GM19455 (cell line): Measurements from ENCODE around the gene BOLA1.
"Not testable (repeated sequence)": the region's sequence is repeated elsewhere in the genome, so short reads cannot be mapped to it uniquely, and the experiment has no call there.

Experiments
- ATAC-seq: cut with Tn5 transposase; IDR thresholded peaks from one replicate; pipeline ENCODE4 v1.9.1; 2021; ENCODE audit not compliant: unreplicated experiment

BOLA1 gene

DNA sequence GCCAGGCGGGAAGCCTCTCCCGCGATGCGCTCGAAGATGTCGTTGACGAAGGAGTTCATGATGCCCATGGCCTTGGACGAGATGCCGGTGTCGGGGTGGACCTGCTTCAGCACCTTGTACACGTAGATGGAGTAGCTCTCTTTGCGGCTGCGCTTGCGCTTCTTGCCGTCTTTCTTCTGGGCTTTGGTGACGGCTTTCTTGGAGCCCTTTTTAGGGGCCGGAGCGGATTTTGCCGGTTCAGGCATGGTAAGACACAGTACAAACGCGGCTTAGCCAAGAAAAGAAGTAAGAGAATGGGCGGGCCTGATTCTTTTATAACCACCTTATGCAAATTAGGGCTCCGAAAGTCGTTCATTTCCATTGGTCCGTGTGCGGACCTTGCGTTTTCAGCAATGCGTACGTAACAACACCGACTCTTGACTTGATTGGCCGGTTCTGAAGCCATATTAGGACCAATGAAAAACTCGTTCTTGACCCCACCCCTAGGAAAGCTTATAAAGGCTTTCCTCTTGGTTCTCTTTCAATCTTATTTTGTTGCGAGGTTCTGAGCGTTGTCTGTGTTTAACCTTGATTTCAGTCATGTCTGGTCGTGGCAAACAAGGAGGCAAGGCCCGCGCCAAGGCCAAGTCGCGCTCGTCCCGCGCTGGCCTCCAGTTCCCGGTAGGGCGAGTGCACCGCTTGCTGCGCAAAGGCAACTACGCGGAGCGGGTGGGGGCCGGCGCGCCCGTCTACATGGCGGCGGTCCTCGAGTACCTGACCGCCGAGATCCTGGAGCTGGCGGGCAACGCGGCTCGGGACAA is 12.8 kb upstream of the BOLA1 start:
- ATAC-seq, result peak; percentile 59

DNA sequence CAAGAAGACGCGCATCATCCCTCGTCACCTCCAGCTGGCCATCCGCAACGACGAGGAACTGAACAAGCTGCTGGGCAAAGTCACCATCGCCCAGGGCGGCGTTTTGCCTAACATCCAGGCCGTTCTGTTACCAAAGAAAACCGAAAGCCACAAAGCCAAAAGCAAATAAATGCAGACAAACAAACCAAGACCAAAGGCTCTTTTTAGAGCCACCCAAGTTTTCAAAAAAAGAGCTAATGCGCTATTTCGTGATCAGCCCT is 12.2 kb upstream of the BOLA1 start:
- not testable (repeated sequence) for ATAC-seq

DNA sequence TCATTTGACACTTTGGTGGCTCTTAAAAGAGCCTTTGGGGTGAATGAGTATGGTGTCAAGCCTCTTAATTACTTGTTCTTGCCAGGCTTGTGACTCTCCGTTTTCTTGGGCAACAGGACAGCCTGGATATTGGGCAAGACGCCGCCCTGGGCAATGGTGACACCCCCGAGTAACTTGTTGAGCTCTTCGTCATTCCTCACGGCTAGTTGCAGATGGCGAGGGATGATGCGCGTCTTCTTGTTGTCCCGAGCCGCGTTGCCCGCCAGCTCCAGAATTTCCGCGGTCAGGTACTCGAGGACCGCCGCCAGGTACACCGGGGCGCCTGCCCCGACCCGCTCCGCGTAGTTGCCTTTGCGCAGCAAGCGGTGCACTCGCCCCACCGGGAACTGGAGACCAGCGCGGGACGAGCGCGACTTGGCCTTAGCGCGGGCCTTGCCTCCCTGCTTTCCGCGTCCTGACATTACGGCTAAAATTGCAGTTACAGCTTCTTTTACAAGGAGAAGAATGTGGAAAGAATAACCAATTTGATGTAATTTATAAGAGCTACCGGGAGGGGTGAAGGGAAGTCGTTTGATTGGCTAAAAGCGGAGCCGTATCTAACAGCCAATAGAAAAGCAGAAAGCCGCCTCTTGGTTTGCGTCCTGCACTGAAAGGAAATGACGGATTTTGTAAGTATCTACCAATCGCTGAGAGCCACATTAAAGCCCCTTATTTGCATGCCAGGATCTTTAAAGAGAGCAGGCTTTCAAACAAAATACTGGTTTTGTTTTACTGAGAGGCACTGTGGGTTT is 11.7 kb upstream of the BOLA1 start:
- ATAC-seq, result peak; percentile 42

DNA sequence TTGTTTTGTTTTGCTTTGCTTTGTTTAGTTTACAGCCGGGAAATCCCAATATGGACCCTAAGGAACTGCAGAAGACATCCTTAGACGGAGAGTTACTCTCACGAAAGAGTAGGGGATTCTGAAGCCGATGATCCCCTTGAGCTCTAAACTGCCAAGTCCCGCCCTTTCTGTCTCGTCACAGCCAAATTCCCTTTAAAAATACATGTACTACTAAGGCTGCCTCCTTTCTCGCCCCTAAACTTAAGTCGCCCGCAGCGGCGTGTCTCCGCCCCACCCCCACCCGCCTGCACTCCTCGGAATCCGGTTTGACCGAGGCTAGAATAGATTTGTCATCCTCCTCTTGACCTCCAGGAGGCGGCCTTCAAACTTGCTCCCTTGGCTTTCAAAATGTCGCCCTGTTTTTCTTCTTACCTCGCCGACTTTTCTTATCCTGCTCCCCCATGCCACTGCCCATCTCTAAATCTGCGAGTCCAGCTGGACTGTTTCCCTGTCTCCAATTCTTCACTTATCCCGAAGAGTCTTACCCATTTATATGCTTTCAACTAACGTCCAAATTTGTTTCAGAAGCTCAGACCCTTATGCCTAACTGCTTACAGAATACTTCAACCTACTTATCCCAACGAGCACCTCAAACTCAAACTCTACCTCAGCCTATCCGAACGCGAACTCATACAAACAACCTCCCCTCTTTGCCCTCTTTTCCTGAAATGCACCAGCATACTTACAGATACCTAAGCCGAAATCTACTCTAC is 10.9 kb upstream of the BOLA1 start:
- ATAC-seq, result peak; percentile 12

DNA sequence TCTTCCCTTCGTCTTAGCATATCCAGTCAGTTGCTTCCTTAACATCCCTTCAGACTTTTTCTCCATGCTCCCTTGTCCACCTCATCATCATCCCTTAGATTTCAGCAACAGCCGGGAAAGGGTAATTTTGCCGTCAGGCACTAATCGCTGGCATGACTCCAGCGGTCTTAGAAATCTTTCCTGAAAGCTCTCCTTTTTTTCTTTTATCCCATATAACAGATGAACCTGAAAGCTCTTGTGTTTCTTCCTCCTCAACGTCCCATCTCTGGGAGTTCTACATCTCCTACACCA is 10.4 kb upstream of the BOLA1 start:
- no peak for ATAC-seq

DNA sequence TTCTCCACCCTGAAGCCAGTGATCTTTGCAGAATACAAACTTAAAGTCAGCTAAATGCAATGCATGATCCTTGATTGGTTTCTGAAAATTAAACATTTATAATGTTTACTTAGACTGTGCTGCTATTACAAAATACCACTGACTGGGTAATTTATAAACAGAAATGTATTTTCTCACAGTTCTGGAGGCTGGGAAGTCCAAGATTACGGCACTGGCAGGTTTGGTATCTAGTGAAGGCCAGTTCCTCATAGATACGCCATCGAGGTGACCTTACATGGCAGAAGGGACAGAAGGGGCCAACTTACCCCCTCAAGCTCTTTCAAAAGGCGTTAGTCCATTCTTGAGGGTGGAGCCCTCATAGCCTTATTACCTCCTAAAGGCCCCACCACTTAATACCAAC is 2.8 kb upstream of the BOLA1 start:
- no peak for ATAC-seq

DNA sequence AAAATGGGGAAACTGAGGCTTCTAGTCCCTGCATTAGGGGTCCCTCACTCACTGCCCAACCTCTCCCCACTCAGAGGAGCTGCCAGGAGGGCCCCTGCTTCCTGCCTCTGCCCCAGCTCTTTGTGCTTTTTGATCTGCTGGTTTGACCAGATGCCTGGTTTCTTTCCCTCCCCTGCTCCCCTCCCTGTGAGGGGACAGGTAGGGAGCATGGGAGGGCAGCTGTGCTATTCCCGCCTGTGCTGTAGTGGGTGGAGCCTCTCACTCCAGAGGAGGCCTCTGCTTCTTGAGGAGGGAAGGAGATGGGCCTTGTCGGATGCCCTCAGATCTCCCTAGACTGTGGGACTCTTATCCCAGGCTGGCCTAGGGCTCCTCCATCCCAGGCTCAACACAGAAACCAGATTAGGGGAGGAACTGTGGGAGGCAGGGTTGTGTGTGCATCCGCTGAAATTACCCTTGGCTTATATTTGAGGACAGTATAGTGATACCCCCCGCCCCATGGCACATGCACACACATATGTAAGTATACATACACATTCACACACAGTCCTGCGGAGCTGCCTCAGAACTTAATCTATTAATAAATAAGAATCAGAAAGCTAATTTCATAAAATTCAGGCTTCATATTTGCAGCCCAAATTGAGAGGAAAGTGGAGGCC is 4.6 kb downstream of the BOLA1 start:
- ATAC-seq, result no peak

DNA sequence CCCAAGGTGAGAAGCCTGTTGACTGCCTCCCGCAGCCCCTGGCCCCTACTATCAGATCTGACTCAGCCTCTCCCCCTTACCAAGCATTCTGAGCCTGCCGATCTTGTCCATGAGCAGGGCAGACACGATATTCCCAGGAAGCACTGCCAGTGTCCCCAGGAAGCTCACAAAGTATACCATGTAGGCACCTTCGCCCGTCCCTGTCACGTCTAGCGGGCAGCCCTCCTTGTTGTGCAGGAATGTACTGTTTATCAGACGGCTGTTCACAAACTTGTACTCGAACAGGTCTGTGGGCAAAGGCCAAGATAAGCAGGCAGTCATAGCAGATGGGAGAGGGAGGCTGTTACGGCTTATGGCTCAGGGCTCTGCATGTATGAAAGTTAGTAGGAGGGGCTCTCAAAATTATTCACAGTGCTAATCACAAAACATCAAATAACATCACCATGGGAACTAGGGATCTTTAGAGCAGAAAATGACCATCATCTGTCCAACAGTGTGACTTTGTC is 7.3 kb downstream of the BOLA1 start:
- no peak for ATAC-seq

DNA sequence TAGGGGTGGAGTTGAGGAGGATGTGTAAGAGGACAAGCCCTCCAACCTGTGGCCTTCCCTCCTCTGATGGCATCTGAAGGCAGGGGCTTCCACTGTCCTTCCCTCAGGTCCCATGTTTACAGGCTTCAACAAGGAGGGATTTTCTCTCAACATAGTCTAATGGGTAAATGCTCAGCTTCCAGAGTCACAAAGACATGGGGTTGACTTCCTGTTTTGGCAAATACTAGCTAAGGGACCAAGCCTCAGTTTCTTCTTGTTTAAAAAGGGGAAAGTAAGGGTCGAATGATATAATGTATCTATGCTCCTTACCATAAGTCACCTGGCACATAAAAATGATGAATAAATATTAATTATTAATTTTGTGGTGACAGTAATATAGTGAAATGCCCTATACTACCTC is 15.2 kb downstream of the BOLA1 start:
- ATAC-seq, result no peak

DNA sequence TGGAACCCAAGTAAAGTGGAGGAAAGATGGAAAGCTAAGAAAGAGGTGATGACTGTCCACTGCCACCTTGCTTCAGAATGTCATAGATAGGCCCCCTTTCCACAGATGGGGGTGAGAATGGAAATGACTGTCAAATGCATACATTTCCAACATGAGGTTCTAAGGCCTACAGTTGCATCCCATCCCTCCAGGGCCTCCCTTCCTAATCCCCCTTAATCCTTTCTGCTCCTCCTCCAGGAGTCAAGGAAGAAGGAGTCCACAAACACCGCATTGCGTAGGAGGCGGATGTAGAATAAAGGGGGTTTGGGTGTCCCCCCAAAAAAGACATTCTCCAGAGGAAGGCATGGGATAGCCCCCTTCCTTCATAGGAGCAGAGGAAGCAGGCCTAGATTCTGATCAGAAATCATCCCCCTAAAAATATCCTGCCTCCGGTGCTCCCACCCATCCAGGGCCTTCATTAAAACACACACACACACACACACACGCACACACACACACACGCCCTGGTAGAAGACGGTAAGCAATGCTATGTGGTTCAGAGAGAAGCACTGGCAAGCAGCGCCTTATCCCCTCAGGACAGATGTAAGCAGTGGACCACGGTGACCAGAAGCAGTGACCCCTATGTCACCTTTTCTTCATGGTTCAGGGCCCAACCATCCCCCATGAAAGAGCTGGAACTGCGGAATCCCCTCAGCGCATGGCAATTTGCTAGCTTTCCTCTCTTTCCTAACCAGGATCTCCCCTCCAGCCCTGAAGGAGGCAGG is 16.2 kb downstream of the BOLA1 start:
- no peak for ATAC-seq

DNA sequence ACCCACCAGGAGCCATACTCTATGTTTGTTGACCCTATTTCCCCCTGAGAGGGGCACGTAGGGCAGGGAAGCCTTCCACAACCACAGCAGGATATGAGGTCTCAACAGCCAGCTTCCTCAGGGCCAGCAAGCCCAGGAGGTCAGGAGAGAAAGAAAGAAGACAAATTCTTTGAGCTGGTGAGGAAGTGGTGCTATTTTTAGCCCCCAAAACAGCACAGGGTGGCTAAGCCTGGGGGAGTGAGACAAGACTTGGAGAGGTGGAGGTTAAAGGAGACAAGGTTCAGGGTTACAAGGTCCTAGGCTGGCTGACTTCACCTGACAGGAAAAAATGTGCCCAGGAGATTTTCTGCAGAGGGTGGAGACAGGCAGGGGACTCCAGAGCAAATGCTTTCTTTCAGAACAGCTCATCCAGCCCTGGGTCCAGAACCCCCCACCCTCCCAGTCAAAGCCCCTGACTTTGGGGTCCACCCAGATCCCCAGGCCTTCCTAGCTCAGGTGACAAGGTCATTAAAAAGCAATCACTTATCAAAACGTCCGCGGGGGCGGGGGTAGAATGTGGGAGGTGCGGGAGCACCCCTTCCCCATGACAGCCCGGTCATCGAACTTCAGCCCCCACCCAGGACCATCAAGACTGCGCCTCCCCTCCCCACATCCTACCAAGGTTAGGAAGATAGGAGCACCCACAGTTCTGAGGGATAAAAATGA is 17.0 kb downstream of the BOLA1 start:
- ATAC-seq, result no peak

DNA sequence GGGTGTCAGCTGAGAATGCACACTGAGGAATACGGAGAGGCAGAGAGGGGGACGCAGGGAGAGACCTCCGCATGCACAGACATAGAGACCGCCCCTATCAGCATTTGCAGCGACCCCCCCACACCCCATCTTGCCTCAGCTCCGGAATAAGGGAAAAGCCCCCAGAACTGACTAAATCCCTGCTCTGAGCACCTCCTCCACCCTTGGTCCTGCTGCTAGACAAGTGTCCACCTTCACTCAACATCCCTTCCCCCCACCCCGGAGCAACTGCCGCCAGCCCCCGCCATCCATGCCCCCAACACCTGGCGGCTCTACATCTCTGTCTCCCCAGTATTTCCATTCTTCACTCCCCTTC is 17.5 kb downstream of the BOLA1 start:
- no peak for ATAC-seq

DNA sequence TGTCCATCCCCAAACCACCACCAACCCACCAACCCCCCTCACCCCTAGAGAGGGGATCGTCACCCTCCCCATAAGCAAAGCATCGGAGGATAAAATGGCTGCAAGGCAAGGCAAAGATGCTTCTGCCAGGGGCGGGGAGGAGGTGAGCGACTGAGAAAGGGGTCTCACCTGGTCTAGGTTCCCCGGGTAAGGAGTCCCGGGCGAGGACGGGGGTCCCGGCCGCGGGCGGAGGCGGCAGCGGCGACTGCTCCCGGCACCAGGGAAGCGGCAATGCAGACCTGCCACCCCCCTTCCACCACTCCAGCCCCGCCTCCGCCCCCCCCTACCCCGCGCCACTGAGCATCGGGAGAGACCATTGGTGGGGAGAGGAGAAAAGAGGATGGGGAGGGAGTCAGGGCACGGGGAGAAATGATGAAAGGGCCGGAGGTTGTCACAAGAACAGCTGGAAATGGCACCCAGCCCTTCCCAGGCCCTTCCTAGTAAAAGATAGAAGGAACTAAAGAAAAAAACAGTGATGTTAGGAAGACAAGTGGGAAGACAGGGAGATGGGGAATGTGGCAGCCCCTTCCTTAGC is 18.3 kb downstream of the BOLA1 start, which contains the start of gene SV2A:
SV2A (minus strand) TSS at position 274 of the 574 bp plus-strand sequence. CDS start 4,004 bp downstream, outside the sequence.
- no peak for ATAC-seq

DNA sequence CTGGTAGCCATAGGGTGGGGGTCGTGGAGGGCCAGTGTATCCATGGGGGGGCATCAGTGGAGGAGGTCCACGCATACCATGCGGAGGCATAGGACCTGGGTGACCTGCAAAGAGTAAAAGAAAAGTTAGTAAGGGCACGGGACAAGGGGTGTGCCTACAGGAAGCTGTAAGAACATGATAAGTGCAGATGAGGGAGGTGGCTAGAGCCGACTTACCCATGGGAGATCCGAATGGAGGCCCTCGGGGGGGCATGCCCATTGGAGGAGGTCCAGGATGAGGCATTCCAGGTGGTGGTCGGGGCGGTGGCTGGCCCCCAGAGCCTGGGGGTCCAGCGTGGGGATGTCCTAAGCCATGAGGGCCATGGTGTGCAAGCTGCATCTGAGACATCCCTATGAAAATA is 24.3 kb downstream of the BOLA1 start:
- no peak for ATAC-seq

DNA sequence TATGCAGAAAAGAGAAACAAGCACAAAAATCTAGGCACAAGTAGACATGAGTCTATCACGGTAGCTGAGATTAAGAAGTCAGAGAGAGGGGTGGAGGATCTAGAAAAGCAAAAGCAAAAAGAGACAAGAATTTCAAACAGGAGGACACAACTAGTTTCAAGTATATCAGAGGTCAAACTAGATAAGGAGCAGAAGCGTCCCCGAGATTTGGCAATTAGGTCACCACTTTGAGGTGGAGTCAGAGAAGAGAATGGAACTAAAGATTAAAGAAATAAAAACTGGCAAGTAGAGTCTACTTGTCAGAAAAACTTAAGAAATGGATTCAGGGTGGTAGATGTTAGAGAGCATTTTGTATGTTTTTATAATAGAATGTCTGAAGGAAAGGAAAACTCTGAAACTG is 26.0 kb downstream of the BOLA1 start:
- ATAC-seq, result no peak

DNA sequence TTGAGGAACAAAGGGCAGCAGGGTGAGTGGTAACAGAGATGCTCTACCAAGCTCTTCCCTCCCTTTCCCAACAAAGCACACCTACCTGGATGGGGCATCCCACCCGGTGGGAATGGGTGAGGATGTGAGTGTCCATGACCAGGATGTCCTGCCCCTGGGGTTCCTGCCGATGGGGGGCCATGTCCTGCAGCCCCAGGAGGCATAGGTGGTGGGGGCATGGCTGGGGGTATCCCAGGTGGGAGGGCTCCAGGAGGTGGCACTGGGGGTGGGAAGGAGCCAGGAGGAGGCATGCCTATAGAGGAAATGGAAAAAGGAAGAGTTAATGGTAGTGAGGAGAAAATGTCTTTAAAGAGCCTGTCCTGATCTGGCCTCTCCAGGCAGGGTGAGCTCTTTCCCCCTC is 26.4 kb downstream of the BOLA1 start:
- ATAC-seq, result no peak

DNA sequence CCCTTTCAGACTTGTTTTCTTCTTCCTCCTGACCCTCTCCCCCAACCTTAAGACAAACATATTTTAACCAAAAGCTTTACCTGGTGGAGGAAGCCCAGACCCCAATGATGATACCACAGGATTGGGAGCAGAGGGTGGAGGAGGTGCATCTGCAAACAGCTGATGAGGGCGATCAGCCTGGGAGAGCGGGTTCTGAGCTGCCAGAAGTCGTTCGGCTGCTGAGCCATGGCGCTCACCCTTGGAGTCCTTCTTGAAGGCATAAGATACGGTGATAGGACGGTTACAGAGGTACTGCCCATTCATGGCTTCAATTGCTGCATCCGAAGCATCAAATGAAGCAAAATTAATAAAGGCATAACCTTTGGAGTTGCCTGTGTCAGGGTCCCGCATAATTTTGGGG is 26.9 kb downstream of the BOLA1 start:
- no peak for ATAC-seq

DNA sequence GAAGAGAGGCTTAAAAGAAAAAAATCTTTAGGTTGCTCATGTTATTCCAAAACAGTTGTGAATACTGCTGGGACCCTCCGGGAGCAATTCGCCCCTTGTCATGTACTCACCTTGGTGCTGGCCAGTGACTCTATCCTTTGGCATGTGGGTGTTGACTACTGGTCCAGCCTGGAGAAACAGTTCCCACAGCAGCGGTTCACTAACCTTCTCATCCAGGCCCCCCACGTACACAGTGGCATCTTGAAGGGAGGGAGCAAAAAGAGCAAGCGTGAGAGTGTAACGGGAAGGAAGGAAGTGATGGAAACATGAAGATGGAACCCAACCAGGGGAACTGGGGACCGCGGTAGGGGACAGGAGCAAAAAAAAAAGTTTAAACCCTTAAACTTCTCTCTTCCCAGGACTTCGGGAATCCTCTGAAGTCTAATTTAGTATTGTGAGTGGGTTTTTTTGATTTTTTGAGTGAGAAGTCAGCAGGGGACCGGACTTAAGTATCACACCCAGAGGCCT is 27.7 kb downstream of the BOLA1 start:
- ATAC-seq, result no peak

DNA sequence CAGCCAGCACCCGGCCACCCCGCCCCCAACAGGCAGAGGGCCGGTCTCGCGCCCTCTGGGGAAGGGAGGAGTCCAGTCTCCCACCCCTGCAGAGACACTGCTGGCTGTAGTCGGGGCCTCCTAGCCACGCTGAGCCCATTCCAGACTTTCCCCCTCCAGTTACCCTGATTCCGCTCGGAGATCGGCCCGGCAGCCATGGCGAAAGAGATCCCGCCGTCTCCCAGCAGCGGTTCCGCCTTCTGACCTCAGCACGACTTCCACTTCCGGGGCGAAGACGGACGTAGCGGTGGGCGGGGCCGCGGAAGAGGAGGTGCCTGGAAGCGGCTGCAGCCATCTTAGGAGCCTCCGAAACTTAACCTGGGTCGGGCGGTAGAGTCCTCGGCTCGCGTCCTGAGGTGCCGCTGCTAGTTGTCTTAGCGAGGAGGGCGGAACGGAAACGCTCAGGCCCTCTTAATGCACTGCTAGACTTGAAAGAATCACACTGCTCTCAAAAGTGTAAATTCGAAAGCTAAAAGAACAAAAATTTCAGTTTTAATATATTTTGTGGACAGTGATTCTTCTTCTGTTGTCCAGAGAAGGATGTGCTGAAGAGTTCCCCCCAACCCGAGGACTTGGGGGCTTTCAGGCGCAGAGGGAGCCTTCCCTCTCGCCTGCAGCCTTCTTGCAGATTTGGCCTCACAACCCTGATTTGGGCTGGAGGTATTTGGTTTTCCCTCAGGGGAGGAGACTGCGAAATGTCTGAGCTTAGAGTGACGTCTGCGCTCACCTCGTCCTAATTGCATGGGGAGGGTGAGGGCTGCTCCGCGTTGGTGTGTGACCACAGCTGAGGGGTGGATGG is 28.4 kb downstream of the BOLA1 start, which contains the start of gene SF3B4:
SF3B4 (minus strand) TSS at position 241 of the 838 bp plus-strand sequence; CDS start at position 197, 44 bp downstream.
- ATAC-seq, result peak; percentile 88
